Measurements from ENCODE around the gene EEA1.

The EEA1 gene

DNA sequence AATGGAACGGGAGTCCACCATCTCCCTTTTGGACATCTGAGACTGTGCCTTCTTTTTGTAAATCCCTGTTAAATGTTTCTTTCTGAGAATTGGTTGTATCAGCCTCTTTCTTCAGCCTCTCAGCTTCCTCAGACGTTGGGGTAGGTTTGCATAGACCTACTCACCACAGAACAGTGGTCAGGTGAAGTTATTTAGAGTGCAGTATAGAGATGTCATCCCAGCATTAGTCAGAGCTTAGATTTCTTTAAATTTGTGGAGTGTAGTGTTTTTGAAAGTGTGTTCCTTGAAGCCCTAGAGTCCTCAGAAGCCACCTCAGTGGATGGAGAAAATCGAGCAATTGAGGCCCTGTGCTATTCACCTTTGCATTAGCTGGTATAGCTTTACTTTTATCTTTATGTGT is 8.9 kb upstream of the EEA1 start:
- no peak for DNase-seq (ENCODE audit: low read depth)

DNA sequence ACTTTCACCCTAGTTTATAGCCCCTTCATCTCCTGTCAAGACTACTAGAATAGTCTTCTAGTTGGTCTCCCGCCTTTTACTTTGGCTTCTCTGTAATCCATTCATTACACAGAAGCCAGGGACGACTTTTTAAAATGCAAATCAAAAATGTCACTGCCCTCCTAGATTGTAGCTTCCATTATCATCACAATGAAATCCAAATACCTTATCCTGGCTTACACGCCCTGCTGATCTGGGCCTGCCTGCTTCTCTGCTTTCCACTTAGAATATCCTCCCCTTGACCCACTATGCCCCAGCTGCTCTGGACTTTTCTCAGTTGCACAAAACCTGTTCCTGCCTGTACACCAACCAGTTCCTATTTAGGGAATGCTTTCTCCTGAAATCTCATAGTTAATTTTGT is 4.5 kb upstream of the EEA1 start:
- DNase-seq (ENCODE audit: low read depth) = no peak

DNA sequence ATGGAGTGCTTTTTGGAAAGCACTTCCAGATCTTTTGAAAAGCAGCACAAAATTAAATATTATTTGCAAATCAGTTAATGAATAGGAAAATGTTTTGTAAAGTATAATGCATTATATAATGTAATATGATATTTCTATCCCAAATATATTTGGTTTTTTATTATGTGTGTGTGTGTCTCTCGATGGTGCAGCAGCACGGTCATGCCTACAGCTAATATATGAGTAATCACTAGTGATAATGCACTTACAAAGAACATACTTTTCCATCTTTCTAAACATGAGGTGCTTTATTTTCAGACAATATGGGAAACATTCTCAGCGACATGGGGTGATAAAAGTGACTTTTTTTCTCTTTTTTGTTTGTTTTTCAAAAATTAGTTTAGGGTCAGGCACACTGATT is 1.3 kb upstream of the EEA1 start:
- DNase-seq (ENCODE audit: low read depth) = no peak

DNA sequence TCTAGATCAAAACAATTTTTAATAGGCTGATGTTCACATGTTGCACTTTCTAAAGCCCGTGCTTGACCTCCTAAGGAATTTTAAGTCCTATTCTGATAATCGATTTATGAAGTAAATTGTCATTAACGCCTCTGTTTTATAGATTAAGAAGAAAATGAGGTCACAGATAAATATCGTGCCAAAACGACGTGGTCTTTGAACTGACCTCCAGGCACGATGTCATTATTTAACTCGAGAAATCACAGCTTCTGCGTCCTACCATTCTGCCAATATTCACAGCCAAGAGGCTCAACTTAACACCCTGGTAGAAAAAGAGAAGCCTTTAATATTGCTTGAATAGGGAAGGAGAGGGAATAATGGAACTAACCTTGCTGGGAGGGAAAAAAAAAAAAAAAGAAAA is 888 bp upstream of the EEA1 start:
- DNase-seq (ENCODE audit: low read depth) = no peak

DNA sequence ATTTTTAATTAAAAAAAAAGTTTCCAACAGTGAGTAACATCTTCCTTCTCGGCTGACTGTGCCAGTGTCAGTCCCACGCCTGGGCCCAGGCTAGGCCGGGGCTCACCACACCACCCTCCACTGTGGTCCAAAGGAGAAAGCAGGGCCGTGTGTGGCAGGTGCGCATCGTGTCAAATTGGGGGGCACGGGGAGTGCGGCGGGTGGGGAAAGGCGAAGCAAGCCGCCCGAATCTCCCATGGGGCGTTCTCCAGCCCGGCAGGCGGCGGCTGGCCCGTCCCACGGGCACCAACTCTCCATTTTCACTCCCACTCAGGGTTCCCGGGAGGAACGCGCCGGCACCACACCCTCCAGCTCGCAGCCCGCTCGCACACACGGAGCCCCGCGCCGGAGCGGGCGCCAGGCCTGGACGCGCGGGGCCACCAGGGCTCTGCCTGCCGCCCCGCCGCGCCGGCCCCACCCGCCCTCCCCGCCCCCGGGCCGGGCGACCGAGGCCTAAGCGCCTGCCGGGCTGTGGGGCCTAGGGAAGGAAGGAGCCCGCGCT is 604 bp downstream of the EEA1 start:
- DNase-seq (ENCODE audit: low read depth) = no peak

DNA sequence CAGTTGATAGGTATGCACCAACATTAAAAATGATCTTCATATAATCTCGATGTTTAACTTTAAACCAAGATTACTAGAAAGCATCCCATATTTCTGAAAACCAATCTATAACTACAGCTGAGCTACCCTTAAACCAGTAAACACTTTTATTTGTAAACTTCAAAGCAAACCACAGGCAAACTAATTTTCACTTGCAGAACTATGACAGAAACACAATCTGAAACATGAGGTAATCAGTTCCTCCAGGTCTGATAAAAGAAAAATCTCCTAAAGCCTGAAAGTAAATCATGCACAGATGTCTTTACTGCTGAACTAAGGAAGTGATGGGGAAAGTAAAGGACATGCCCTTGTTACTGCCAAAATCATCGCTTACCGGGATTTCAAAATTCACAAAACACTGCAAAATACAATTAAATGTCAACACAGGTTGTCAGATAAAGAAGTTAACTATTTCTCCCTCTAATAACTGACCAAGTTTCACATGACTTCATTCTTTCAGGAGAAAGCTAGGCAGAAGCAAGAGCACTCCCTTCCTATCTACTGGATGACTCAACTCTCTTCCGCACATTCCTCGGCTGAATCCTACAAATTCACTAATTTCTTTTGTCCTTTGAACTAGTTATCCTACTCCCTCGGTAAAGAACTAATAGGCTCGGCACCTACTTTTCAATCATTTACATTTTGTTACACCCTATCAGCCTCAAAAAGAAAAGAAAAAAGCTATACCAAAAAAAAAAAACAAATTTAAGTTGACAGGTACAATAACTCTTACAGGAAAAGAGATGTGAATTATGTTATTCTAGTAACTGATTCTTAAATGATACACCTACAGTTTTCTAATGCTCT is 1.4 kb downstream of the EEA1 start:
- no peak for DNase-seq (ENCODE audit: low read depth)

DNA sequence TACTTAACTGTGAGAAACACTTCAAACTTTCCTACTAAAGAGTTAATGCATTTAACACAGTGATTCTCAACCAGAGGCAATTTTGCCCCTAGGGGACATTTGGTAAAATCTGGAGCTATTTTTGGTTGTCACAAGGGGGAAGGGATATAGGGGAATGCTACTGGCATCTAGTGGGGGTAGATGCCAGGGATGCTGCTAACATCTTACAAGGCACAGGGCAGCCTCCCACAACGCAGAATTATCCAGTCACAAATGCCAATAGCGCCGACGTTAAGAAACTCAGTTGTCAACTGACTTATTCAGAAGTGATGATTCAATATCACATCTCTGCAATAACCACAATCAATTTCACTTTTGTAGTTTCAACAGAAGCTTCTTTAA is 2.0 kb downstream of the EEA1 start:
- no peak for DNase-seq (ENCODE audit: low read depth)

DNA sequence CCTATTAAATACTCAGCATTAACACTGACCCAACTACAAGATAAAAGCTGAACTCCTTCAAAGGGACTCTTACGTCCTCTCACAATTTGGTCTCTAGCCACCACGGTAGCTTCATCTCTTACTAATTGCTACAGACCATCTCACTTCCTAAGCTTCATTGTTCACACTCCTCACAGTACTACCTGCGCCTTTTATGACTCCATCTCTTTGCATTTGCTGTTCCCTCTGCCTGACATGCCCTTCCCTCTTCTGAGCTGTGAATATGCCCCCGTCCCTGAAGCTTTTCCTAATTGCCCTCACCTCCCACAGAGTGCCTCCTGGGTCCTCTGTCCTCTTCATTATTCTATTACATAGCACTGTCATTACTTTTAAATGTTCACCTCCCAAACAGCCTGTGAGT is 2.5 kb downstream of the EEA1 start:
- no peak for DNase-seq (ENCODE audit: low read depth)

DNA sequence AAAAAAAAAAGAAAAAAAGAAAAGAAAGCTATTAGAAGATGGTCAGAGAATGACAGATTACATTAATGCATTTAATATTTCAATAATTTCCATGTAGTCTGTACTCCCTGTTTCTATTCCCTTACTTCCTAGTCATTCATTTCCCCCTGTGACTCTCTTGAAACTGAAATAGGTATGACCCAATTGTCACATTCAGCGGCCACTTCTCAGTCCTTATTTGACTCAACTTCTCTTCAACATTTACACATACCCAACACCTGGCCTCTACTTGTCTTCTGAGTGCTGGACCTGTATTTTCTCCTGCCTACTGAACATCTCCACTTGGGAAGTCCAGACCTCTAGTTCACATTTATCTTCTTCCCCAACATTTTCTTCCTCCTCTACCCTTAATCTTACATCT is 7.2 kb downstream of the EEA1 start:
- no peak for DNase-seq (ENCODE audit: low read depth)

DNA sequence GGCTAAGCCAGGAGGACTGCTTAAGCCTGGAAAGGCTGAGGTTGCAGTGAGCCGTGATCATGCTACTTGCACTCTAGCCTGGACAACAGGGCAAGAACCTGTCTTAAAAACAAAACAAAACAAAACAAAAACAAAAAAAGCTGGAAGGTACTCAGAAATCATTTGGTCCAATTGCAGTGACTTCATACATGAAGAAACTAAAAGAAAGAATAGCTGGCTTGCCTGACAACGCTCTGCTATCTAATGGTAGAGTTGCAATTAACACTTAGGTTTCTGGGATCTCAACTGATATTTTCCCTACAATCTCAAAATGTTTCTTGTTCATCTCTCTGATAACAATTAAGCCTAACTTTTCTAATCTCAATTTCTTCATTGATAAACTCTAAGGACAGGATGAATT is 13.7 kb downstream of the EEA1 start:
- DNase-seq (ENCODE audit: low read depth) = no peak

DNA sequence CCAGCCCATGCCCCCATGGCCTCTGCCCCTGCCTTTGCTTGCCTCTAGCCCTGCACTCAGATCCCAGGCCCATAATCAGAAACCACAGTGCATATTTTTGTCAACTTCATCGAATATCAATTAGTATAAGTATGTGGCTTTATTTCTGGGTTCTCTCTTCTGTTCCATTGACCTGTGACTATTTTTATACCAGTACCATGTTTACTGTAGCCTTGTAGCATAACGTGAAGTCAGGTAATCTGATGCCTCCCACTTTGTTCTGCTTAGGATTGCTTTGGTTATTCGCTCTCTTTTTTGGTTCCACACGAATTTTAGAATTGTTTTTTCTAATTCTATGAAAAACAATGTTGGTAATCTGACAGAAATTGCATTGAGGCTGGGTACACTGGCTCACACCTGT is 14.9 kb downstream of the EEA1 start:
- no peak for DNase-seq (ENCODE audit: low read depth)

DNA sequence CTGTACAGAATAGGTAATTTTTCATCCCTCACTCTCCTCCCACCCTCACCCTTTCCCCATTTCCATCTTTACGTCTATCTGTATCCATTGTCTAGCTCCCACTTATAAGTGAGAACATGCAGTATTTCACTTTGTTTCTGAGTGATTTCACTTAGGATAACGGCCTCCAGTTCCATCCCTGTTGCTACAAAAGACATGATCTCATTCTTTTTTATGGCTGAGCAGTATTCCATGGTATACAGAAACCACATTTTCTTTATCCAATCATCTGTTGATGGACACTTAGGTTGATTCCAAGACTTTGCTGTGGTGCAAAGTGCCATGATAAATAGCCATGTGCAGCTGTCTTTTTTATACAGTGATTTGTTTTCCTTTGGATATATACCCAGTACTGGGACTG is 16.4 kb downstream of the EEA1 start:
- no peak for DNase-seq (ENCODE audit: low read depth)

DNA sequence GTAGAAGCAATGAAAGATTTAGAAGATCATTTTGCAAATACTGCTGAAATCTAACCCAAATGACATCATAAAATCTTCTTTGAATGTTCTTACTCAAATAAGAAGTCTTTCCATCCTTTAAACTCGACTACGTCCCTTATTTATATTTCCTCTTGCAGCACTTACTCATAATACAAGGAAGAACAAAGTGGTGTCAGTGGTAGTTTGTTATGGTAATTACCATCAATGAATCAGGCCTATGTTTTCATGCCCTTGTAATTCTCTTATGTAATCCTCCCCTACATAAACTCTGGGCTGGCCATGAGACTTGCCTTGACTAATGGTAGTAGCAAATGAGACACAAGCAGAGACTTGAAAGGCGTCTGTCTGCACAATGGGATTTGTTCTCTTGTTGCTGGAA is 17.0 kb downstream of the EEA1 start:
- no peak for DNase-seq (ENCODE audit: low read depth)

DNA sequence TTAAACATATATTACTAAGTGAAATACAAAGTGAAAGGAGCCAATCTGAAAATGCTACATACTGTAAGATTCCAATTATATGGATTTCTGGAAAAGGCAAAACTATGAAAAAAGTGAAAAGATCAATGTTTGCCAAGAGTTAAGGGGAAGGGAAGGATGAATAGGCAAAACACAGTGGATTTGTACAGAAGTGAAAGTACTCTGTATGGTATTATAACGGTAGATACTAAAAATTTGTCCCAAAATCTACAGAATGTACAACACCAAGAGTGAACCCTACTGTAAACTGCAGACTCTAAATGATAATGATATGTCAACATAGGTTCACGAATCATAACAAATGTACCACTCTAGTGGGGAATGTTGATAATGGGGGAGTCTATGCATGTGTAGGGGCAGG is 17.8 kb downstream of the EEA1 start:
- DNase-seq (ENCODE audit: low read depth) = no peak

DNA sequence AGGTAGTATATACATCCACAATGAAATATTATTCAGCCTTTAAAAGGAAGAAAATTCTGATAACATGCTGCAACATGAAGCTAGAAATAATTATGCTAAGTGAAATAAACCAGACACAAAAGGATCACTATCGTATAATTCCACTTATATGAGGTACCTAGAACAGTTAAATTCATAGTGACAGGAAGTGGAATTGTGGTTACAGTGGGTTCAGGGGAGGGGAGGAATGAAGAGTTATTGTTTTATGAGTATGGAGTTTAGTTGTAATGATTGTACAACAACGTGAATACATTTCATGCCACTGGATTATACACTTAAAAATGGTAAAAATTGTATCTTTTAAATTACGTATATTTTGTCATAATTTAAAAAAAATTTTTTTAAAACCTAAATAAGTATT is 21.0 kb downstream of the EEA1 start:
- DNase-seq (ENCODE audit: low read depth) = no peak

DNA sequence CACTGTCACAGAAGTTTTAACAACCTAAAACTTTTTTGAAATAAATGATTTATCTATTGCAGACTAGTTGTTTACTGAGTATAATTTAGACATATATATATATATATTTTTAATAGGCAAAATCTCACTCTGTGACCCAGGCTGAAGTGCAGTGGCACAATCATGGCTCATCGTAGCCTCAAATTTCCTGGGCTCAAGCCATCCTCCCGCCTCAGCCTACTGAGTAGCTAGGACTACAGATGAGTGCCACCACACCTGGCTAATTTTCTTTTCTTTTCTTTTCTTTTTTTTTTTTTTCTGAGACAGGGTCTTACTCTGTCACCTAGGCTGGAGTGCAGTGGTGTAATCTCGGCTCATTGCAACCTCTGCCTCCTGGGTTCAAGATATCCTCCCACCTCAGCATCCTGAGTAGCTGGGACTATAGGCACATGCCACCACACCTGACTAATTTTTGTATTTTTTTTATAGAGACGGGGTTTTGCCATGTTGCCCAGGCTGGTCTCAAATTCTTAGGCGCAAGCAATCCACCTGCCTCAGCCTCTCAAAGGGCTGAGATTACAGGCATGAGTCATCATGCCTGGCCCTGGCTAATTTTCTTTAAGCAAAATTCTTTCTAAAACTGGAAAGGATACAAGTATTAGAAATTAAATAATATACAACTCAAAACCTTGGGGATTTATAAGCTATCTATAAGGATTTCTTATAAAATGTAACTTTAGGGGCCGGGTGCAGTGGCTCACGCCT is 23.1 kb downstream of the EEA1 start:
- no peak for DNase-seq (ENCODE audit: low read depth)

DNA sequence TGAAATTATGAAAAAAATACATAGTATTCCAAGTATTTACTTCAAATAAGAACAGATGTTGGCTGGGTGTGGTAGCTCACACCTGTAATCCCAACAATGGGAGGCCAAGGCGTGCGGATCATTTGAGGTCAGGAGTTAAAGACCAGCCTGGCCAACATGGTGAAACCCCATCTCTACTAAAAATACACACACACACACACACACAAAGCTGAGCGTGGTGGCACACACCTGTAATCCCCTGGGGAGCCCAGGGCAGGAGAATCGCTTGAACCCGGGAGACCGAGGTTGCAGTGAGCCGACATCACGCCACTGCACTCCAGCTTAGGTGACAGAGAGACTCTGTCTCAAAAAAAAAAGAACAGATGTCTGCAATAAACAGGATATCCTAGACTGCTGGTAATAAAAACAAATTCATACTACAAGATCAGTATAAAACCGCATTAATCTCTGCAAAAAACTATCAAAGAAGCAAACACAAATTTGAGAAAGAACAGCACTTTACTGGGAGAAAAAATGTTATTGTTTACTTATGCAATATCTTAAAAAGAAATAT is 23.8 kb downstream of the EEA1 start:
- DNase-seq (ENCODE audit: low read depth) = no peak

DNA sequence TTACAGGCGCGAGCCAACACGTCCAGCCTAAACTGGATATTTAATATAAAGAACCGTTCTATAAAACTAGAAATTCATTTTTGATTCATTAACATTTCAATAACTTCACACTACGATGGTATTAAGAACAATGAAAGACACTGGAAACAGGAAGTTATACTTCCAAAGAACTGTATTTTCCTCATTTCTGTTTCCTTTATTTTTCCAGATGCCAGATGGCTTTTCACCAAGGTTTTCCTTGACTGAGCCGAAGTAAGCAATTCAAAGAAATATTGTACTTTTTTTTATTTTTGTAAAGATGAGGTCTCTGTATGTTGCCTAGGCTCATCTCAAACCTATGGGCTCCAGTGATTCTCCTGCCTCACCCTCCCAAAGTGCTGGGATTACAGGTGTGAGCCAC is 28.2 kb downstream of the EEA1 start:
- no peak for DNase-seq (ENCODE audit: low read depth)

DNA sequence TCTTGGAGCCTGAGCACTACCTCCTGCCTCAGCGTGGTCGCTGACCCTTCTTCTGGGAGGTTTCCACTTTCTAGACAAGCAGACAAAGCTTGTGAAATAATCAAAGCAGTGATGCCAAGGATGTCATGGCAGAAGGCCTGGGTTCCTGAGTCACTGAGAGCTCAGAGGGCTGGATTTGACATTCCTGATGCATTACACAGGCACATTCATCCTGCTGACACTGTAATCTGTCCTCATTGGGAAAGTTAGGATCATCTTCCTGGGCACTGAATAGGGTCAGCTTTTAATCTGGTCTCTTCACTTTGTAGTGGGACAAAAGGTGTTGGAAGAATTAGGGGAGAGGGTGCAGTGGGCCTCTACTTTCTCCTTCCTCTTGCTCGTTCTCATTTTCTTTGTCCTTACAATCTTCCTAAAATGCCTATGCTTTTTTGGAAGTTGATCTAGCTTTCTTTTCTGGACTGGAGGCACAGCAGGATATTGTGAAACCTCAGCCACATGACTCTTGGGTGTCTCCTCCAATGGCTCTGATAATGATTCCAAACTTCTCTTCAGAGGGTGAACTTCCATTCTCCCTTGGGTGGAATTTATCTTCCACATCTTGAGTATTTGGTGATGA is 29.6 kb downstream of the EEA1 start:
- DNase-seq (ENCODE audit: low read depth) = peak; percentile 96

DNA sequence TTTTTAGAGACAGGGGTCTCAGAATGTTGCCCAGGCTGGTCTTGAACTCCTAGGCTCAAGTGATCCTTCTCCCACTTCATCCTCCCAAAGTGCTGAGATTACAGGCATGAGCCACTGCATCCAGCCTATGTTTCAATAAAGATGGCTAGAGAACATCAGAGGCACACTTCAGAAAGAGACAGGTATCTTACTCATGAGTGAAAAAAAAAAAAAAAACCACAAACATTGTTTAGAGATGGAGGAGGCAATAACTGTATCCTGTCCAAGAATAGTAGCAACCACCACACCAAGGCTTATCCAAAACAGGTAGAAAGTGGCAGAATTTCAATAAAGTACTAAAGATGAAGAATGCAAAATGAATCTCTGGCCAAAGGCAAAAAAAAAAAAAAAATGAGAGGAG is 30.3 kb downstream of the EEA1 start:
- DNase-seq (ENCODE audit: low read depth) = no peak

DNA sequence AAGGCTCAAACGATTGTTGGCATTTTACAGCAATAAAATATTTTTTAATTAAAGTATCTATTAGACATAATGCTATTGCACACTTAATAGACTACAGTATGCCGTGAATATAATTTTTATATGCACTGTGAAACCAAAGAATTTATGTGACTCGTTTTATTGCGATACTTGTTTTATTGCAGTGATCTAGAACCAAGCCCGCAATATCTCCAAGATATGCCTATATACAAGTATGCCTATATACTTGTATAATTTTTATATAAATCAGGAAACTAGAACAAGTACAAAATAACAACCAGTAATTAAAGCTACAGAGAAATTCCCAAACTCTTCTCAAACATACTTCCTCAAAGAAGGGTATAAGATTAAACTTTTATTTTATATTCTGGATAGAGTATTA is 31.3 kb downstream of the EEA1 start:
- no peak for DNase-seq (ENCODE audit: low read depth)

DNA sequence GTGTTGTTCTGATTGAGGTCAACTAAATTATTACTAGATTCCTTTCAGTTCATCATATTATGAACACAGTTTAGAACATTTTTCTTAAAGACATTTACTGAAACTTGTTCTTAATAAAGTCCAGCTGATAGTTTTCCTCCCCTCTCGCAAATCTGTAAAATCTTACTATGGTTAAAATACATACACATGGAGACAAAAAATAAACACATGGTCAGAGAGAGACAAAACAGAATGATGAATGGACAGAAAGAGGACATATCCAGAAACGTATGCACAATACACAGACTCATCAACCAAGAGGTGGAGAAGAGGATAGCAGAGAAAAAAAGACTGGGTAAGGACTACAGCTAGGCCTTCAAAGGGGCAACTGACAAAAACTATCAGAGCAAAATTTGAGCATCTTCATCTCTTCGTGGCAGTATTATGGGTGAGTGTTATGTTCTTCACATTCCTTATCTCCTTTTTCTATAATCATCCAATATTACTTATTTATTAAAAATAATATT is 38.4 kb downstream of the EEA1 start:
- DNase-seq (ENCODE audit: low read depth) = no peak

DNA sequence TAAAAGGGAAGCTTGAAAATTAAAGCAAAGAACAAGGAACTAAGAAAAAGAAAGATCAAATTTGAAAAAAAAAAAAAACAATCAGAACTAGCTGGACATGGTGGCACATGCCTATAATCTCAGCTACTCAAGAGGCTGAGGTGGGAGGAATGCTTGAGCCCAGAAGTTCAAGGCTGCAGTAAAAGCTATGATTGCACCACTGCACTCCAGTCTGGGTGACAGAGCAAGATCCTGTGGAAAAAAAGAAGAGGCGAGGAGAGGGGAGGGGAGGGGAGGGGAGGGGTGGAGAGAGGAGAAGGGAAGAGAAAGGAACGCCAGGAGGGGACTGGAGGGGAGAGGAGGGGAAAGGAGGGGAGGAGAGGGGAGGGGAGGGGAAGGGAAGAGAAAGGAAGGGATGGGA is 43.0 kb downstream of the EEA1 start:
- DNase-seq (ENCODE audit: low read depth) = no peak
